ENCODE results near the gene C16orf89. TPM values are rescaled to one million over a fixed set of nuclear protein-coding genes. Genes with fewer than 3 reads are reported as not detected.
A peak's percentile ranks its signal among the peaks of the same experiment; 100 is the strongest.

C16orf89 gene
- total RNA-seq, 1 donor from 2014 or later, result 198 TPM

GRCh38 chr16:5030251-5030870 is 35.4 kb downstream of the C16orf89 start:
- intact Hi-C loops (cut with DNase I), result no loop called here
- TF ChIP-seq, protein P1, sequence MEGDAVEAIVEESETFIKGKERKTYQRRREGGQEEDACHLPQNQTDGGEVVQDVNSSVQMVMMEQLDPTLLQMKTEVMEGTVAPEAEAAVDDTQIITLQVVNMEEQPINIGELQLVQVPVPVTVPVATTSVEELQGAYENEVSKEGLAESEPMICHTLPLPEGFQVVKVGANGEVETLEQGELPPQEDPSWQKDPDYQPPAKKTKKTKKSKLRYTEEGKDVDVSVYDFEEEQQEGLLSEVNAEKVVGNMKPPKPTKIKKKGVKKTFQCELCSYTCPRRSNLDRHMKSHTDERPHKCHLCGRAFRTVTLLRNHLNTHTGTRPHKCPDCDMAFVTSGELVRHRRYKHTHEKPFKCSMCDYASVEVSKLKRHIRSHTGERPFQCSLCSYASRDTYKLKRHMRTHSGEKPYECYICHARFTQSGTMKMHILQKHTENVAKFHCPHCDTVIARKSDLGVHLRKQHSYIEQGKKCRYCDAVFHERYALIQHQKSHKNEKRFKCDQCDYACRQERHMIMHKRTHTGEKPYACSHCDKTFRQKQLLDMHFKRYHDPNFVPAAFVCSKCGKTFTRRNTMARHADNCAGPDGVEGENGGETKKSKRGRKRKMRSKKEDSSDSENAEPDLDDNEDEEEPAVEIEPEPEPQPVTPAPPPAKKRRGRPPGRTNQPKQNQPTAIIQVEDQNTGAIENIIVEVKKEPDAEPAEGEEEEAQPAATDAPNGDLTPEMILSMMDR (IDR thresholded peaks at IDR 0.05), result no peak
- peaks cover 16% of the 10 kb centered on the region for H3K4me1 ChIP-seq
- H3K27me3 ChIP-seq (ENCODE audit: low read depth), result no peaks in the 10 kb centered on the region
- DNase-seq, result peak; percentile 39
- no peak overlapping the region for H3K27ac ChIP-seq
- no peak overlapping the region for H3K4me3 ChIP-seq
- H3K9me3 ChIP-seq, result no peaks in the 10 kb centered on the region
- no peak for ATAC-seq
- H3K36me3 ChIP-seq, result peaks cover 28% of the 10 kb centered on the region

DNA sequence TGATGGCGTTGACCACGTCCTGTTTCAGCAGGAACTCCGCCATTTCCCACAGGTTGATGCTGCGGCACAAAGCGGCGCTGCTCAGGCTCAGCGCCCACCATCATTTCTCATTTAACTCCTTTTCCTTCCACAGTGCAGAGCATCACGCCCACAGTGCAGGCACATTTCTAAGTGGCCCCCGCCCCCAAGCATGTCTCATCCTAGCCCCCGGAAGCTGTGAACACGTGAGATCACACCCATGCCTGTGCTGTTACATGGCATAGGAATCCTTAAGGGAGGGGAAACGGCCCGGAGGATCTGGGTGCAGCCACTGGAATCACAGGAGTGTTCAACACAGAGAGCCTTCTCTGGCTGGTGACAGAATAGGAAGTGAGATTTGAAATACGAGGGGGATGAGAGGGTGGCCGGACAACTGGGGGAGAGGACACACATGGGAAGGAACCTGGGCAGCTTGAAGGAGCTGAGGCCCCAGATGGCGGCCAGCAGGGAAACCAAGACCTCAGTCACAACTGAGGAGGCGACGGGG is 36.7 kb downstream of the C16orf89 start:
- peaks cover 33% of the 10 kb centered on the region for H3K36me3 ChIP-seq
- no peak for ATAC-seq
- peak; percentile 24 for DNase-seq

GRCh38 chr16:5027575-5028235 is 38.1 kb downstream of the C16orf89 start:
- ATAC-seq (peak in 1 of 2 donors; percentile 28), DNase-seq (peak; percentile 40)
- Histone ChIP-seq H3K4me3 (no peak overlapping the region), H3K27ac (no peak overlapping the region), H3K4me1 (peaks cover 3% of the 10 kb centered on the region), H3K9me3 (no peaks in the 10 kb centered on the region), H3K27me3 (ENCODE audit: low read depth) (no peaks in the 10 kb centered on the region), H3K36me3 (peaks cover 33% of the 10 kb centered on the region)
- intact Hi-C loops (cut with DNase I), result no loop called here
- TF ChIP-seq, protein P1 (IDR thresholded peaks at IDR 0.05), result no peak

More for the DNA sequence above, 36.7 kb downstream of the C16orf89 start:
- no peaks in the 10 kb centered on the region for H3K9me3 ChIP-seq
- no peaks in the 10 kb centered on the region for H3K27me3 ChIP-seq (ENCODE audit: low read depth)
- peaks cover 9% of the 10 kb centered on the region for H3K4me1 ChIP-seq
- H3K27ac ChIP-seq, result no peak overlapping the region
- TF ChIP-seq, protein P1 (IDR thresholded peaks at IDR 0.05), result no peak
- intact Hi-C loops (cut with DNase I), result no loop called here
- H3K4me3 ChIP-seq, result no peak overlapping the region

DNA sequence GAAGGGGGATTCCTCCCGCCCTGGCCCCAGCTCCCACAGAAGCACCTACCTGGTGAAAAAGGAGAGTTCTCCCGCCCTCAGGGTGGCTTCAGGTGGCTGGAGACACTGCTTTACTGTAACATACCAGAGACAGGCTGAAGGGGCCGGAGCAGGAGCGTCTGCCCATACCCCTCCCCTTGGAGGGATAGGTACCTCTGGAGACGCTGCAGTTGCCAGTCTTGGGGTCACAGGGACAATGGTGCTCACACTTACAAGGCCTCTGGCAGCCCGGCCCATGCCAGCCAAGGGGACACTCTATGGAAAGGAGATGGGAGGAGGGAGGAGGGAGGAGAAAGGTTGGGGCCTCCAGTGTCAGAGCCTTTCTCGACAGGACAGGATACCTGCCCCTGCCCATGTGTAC is 38.7 kb downstream of the C16orf89 start:
- TF ChIP-seq, protein P1 (IDR thresholded peaks at IDR 0.05), result no peak
- intact Hi-C loops (cut with DNase I), result no loop called here
- no peak overlapping the region for H3K4me3 ChIP-seq
- no peaks in the 10 kb centered on the region for H3K9me3 ChIP-seq
- peaks cover 33% of the 10 kb centered on the region for H3K36me3 ChIP-seq
- no peak overlapping the region for H3K27ac ChIP-seq
- no peaks in the 10 kb centered on the region for H3K27me3 ChIP-seq (ENCODE audit: low read depth)
- no peaks in the 10 kb centered on the region for H3K4me1 ChIP-seq
- DNase-seq (no peak), ATAC-seq (no peak)

- ATAC-seq (no peak), DNase-seq (no peak)
- no peaks in the 10 kb centered on the region for H3K27me3 ChIP-seq (ENCODE audit: low read depth)
- intact Hi-C loops (cut with DNase I), result no loop called here
- H3K9me3 ChIP-seq, result no peaks in the 10 kb centered on the region
- H3K27ac ChIP-seq, result no peak overlapping the region
- no peaks in the 10 kb centered on the region for H3K4me1 ChIP-seq
- H3K4me3 ChIP-seq, result no peak overlapping the region
- TF ChIP-seq, protein P1 (IDR thresholded peaks at IDR 0.05), result no peak
- peaks cover 33% of the 10 kb centered on the region for H3K36me3 ChIP-seq
Measured at GRCh38 chr16:5026664-5027063, 39.1 kb downstream of the C16orf89 start.

Measured in lower lobe of right lung (tissue), 2 donors.